ENCODE results near the gene RAB3GAP2. TPM values are rescaled to one million over a fixed set of nuclear protein-coding genes. Genes with fewer than 3 reads are reported as not detected.
"Not testable (repeated sequence)": the region's sequence is repeated elsewhere in the genome, so short reads cannot be mapped to it uniquely, and the experiment has no call there.

Gene RAB3GAP2
- total RNA-seq, 2 experiments from 2014 or later = 34.7 to 39.4 TPM

DNA sequence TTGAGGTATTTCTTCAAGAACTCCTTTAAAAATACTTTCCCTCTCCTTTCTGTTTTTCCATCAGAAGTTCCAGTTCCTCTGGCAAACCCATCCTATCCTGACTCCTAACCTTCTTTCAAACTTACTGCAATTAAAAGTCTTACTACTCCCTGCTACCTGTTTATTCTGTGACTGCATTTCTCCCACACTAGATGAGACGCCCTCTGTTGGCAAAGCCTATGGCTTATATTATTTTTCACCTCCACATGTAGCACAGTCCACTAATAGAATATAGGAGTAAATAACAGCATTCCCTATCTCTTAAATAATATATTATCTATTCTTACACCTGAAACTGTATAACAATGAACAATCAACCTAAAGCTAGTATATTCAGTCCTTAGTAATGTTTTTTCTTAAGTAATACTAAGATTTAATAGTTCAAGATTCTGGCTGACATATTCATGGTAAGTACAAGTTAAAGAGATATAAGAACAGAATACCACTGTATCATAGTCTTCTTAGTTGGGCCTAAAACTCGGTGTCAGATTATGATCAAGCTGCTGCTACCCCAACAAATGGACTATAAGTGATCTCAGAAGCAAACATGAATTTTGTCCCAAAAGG lies 54.8 kb downstream of the RAB3GAP2 start:
- Mint-ChIP-seq H3K4me1 (ENCODE audit: low read depth) (peaks cover 55% of the 10 kb centered on the region), H3K27me3 (no peaks in the 10 kb centered on the region), H3K36me3 (ENCODE audit: low read depth) (peaks cover 25% of the 10 kb centered on the region), H3K4me3 (no peak overlapping the region), H3K27ac (no peak overlapping the region), H3K9me3 (no peaks in the 10 kb centered on the region)
- TF ChIP-seq, protein P1, sequence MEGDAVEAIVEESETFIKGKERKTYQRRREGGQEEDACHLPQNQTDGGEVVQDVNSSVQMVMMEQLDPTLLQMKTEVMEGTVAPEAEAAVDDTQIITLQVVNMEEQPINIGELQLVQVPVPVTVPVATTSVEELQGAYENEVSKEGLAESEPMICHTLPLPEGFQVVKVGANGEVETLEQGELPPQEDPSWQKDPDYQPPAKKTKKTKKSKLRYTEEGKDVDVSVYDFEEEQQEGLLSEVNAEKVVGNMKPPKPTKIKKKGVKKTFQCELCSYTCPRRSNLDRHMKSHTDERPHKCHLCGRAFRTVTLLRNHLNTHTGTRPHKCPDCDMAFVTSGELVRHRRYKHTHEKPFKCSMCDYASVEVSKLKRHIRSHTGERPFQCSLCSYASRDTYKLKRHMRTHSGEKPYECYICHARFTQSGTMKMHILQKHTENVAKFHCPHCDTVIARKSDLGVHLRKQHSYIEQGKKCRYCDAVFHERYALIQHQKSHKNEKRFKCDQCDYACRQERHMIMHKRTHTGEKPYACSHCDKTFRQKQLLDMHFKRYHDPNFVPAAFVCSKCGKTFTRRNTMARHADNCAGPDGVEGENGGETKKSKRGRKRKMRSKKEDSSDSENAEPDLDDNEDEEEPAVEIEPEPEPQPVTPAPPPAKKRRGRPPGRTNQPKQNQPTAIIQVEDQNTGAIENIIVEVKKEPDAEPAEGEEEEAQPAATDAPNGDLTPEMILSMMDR (IDR thresholded peaks at IDR 0.05) = no peak
- Histone ChIP-seq H3K4me3 (ENCODE audit: low read length) (no peak overlapping the region), H3K27me3 (ENCODE audit: control insufficient read depth in 1 of 2, insufficient read depth in 2 of 2, low read length in 2 of 2) (no peaks in the 10 kb centered on the region), H3K27ac (ENCODE audit: low read depth in 1 of 2, low read length in 2 of 2) (no peak overlapping the region), H3K4me1 (ENCODE audit: insufficient read depth, low read length) (peaks cover 5% of the 10 kb centered on the region), H3K36me3 (ENCODE audit: insufficient read depth, low read length) (peaks cover 4% of the 10 kb centered on the region), H3K9me3 (ENCODE audit: control insufficient read depth in 1 of 2, insufficient read depth in 1 of 2, low read length in 2 of 2) (no peaks in the 10 kb centered on the region)
- intact Hi-C loops (cut with DNase I, micrococcal nuclease) = no loop called here
- ATAC-seq (ENCODE audit: poor library complexity) (no peak), DNase-seq (peak in 3 of 14 experiments; percentile 14 to 19 (median 18))
- CTCF ChIA-PET = no interaction called here
- POLR2A ChIA-PET = no interaction called here

DNA sequence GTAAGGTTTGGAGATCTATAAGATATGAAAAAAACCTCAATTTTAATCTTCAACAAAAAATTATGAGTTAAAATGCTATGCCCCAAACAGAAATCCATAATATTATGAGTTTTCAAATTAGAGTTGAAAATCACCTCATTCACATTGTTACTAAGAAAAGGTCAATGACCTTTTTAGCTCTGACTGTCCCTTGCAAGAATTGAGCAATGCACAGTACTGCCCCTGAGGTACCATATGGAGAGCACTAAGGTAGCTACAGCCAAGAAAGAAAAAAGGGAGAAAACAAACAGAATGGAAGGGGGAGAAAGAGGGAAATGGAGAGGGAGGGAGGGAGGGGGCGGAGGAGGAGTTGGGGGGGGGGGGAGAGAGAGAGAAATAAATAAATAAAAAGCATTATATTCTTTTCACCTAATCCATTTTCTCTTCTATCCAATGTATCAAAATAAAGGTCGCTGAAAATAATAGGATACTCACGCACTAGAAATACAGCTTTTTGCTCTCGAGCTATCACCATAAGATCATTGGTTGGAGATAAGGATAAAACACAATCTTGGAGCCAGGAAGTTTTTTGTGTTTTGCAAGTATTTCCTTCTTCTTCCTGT lies 58.8 kb downstream of the RAB3GAP2 start:
- no peaks in the 10 kb centered on the region for H3K4me1 ChIP-seq (ENCODE audit: insufficient read depth, low read length)
- Mint-ChIP-seq H3K27ac (no peak overlapping the region), H3K4me3 (no peak overlapping the region), H3K36me3 (ENCODE audit: low read depth) (peaks cover 55% of the 10 kb centered on the region), H3K4me1 (ENCODE audit: low read depth) (peaks cover 21% of the 10 kb centered on the region), H3K9me3 (no peaks in the 10 kb centered on the region), H3K27me3 (no peaks in the 10 kb centered on the region)
- no peak for DNase-seq
- CTCF ChIA-PET = no interaction called here
- TF ChIP-seq, protein P1 (IDR thresholded peaks at IDR 0.05) = no peak
- H3K36me3 ChIP-seq (ENCODE audit: insufficient read depth, low read length) = peaks cover 28% of the 10 kb centered on the region
- POLR2A ChIA-PET = no interaction called here
- H3K9me3 ChIP-seq (ENCODE audit: control insufficient read depth in 1 of 2, insufficient read depth in 1 of 2, low read length in 2 of 2) = no peaks in the 10 kb centered on the region
- intact Hi-C loops (cut with DNase I, micrococcal nuclease) = no loop called here
- no peaks in the 10 kb centered on the region for H3K27me3 ChIP-seq (ENCODE audit: control insufficient read depth in 1 of 2, insufficient read depth in 2 of 2, low read length in 2 of 2)
- no peak overlapping the region for H3K4me3 ChIP-seq (ENCODE audit: low read length)
- H3K27ac ChIP-seq (ENCODE audit: low read depth in 1 of 2, low read length in 2 of 2) = no peak overlapping the region
- ATAC-seq (ENCODE audit: poor library complexity) = no peak

DNA sequence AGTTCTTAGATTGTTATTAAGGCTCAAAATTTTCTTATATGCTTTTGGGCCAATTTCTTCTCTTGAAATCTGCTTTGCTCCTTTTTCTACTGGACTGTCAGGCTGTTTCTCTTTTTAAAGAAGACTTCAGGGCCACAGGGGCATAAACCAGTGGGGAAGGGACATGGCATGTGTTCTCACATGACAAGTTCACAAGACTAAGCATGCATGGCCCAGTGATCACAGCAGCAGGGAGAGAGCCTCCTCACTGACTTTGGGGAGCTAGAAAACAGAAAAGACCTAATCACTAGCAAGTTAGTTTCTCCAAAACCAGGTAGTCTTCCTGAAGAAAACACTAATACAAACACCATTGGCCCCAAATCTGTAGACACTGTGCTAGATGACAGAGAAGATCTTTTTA lies 64.8 kb downstream of the RAB3GAP2 start:
- TF ChIP-seq, protein P1 (IDR thresholded peaks at IDR 0.05) = no peak
- no peaks in the 10 kb centered on the region for H3K27me3 ChIP-seq (ENCODE audit: control insufficient read depth in 1 of 2, insufficient read depth in 2 of 2, low read length in 2 of 2)
- H3K9me3 ChIP-seq (ENCODE audit: control insufficient read depth in 1 of 2, insufficient read depth in 1 of 2, low read length in 2 of 2) = no peaks in the 10 kb centered on the region
- ChIA-PET POLR2A (no interaction called here), CTCF (no interaction called here)
- H3K27ac ChIP-seq (ENCODE audit: low read depth in 1 of 2, low read length in 2 of 2) = no peak overlapping the region
- Mint-ChIP-seq H3K27ac (no peak overlapping the region), H3K4me3 (no peak overlapping the region), H3K9me3 (peaks cover 2% of the 10 kb centered on the region), H3K4me1 (ENCODE audit: low read depth) (no peaks in the 10 kb centered on the region), H3K27me3 (no peaks in the 10 kb centered on the region), H3K36me3 (ENCODE audit: low read depth) (peaks cover 88% of the 10 kb centered on the region)
- ATAC-seq (ENCODE audit: poor library complexity) (no peak), DNase-seq (no peak)
- H3K4me1 ChIP-seq (ENCODE audit: insufficient read depth, low read length) = no peaks in the 10 kb centered on the region
- H3K4me3 ChIP-seq (ENCODE audit: low read length) = no peak overlapping the region
- intact Hi-C loops (cut with DNase I, micrococcal nuclease) = no loop called here
- H3K36me3 ChIP-seq (ENCODE audit: insufficient read depth, low read length) = peaks cover 66% of the 10 kb centered on the region

DNA sequence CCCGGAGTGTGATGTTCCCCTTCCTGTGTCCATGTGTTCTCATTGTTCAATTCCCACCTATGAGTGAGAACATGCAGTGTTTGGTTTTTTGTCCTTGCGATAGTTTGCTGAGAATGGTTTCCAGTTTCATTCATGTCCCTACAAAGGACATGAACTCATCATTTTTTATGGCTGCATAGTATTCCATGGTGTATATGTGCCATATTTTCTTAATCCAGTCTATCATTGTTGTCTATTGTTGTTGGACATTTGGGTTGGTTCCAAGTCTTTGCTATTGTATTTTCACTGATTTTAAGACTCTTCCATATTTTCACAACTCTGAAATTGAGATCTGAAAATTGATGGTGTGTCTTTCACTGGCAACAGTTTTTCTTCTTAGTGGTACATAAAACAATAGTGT lies 67.5 kb downstream of the RAB3GAP2 start:
- ATAC-seq (ENCODE audit: poor library complexity) = not testable (repeated sequence)

More for the DNA sequence above, 67.5 kb downstream of the RAB3GAP2 start:
- H3K27me3 Mint-ChIP-seq; H3K4me3 ChIP-seq (ENCODE audit: low read length); H3K27ac ChIP-seq (ENCODE audit: low read depth in 1 of 2, low read length in 2 of 2); H3K4me1 ChIP-seq (ENCODE audit: insufficient read depth, low read length); H3K27me3 ChIP-seq (ENCODE audit: control insufficient read depth in 1 of 2, insufficient read depth in 2 of 2, low read length in 2 of 2); H3K4me1 Mint-ChIP-seq (ENCODE audit: low read depth); POLR2A ChIA-PET; H3K27ac Mint-ChIP-seq; intact Hi-C loops (cut with DNase I, micrococcal nuclease); DNase-seq; H3K9me3 Mint-ChIP-seq; H3K4me3 Mint-ChIP-seq; H3K9me3 ChIP-seq (ENCODE audit: control insufficient read depth in 1 of 2, insufficient read depth in 1 of 2, low read length in 2 of 2): not testable (repeated sequence)
- CTCF ChIA-PET = interaction anchor here (0.8 kb wide), 1 partner anchor 16 kb away, joined by 3 read pairs; no protein-coding TSS in a partner anchor
- peaks cover 67% of the 10 kb centered on the region for H3K36me3 Mint-ChIP-seq (ENCODE audit: low read depth)
- peaks cover 70% of the 10 kb centered on the region for H3K36me3 ChIP-seq (ENCODE audit: insufficient read depth, low read length)

All from CD4-positive, alpha-beta T cell (primary cell).